A549 (cell line): Measurements from ENCODE around the gene VTA1.

ENCODE experiments used
- BHLHE40 ChIP-seq: IDR thresholded peaks from 2 replicates; pipeline ENCODE4 v1.6.1; 2012; ENCODE audit warnings: low read depth, low read length, inconsistent platforms
- JUNB ChIP-seq: fragments of >200 bp; sonication (Bioruptor Twin); formaldehyde crosslinking; IDR thresholded peaks from 2 replicates; pipeline ENCODE4 v1.6.1; 2016
- MAZ ChIP-seq: fragments of 150-350 bp; IDR thresholded peaks from 2 replicates; pipeline ENCODE4 v1.6.1; 2014; ENCODE audit warnings: antibody characterized with exemption, low read depth, low read length, borderline replicate concordance
- POLR2A ChIP-seq: IDR thresholded peaks from 2 replicates; pipeline ENCODE4 v1.6.1; 2012; ENCODE audit warnings: mild to moderate bottlenecking, low read length
- TF ChIP-seq, protein P1 (sequence below): fragments of >200 bp; sonication (Bioruptor Twin); formaldehyde crosslinking; IDR thresholded peaks from 3 replicates; pipeline ENCODE4 v1.5.1; 2016

DNA sequence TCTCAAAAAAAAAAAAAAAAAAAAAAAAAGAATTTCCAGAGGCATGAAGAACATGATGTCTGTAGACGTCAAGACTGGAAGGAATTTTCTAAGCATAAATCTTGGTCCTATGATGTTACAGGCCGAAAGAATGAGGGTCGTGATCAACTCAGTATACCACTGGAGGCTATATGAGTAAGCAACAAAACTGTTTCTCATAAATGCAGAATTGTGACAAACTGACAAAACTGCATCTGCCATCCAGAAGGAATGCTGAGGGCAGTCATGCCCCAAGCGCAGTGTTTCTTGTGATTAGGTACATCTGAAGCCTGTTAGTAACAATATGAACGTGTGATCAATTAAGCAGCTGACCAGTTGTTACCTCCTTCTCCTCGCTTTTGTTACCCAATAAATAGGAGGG is 111.2 kb downstream of the VTA1 start:
- TF ChIP-seq JUNB (no peak), POLR2A (no peak), MAZ (no peak), BHLHE40 (no peak)
- TF ChIP-seq, protein P1, sequence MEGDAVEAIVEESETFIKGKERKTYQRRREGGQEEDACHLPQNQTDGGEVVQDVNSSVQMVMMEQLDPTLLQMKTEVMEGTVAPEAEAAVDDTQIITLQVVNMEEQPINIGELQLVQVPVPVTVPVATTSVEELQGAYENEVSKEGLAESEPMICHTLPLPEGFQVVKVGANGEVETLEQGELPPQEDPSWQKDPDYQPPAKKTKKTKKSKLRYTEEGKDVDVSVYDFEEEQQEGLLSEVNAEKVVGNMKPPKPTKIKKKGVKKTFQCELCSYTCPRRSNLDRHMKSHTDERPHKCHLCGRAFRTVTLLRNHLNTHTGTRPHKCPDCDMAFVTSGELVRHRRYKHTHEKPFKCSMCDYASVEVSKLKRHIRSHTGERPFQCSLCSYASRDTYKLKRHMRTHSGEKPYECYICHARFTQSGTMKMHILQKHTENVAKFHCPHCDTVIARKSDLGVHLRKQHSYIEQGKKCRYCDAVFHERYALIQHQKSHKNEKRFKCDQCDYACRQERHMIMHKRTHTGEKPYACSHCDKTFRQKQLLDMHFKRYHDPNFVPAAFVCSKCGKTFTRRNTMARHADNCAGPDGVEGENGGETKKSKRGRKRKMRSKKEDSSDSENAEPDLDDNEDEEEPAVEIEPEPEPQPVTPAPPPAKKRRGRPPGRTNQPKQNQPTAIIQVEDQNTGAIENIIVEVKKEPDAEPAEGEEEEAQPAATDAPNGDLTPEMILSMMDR = no peak
